Gastroesophageal sphincter (tissue), 3 donors: ENCODE measurements around the gene PGA3.

Experiments used
- POLR2A ChIP-seq, 2 donors: fragments of 450-650 bp; IDR thresholded peaks; one replicate each; pipeline ENCODE4 v1.6.1; 2017; ENCODE audit warnings: antibody characterized with exemption in 2 of 2, mild to moderate bottlenecking in 2 of 2, moderate library complexity in 1 of 2
- TF ChIP-seq, protein P1 (sequence below), 4 experiments: fragments of 200-600 bp in 2 of 4; fragments of 450-650 bp in 2 of 4; sonication (generic) in 1 of 4; IDR thresholded peaks; one replicate each; pipeline ENCODE4 v1.5.1; 2017 to 2019; ENCODE audit warnings: antibody characterized with exemption in 4 of 4, mild to moderate bottlenecking in 2 of 4, moderate library complexity in 2 of 4

- TF ChIP-seq, protein P1, sequence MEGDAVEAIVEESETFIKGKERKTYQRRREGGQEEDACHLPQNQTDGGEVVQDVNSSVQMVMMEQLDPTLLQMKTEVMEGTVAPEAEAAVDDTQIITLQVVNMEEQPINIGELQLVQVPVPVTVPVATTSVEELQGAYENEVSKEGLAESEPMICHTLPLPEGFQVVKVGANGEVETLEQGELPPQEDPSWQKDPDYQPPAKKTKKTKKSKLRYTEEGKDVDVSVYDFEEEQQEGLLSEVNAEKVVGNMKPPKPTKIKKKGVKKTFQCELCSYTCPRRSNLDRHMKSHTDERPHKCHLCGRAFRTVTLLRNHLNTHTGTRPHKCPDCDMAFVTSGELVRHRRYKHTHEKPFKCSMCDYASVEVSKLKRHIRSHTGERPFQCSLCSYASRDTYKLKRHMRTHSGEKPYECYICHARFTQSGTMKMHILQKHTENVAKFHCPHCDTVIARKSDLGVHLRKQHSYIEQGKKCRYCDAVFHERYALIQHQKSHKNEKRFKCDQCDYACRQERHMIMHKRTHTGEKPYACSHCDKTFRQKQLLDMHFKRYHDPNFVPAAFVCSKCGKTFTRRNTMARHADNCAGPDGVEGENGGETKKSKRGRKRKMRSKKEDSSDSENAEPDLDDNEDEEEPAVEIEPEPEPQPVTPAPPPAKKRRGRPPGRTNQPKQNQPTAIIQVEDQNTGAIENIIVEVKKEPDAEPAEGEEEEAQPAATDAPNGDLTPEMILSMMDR (IDR thresholded peaks at IDR 0.05), result no peak
- no peak for TF ChIP-seq POLR2A (IDR thresholded peaks at IDR 0.05)
Measured at GRCh38 chr11:61259363-61259762, 56.0 kb downstream of the PGA3 start.
